ENCODE measurements around the gene UBE2E1.
"Not testable (repeated sequence)": the region's sequence is repeated elsewhere in the genome, so short reads cannot be mapped to it uniquely, and the experiment has no call there.

Gene UBE2E1

GRCh38 chr3:23884481-23884880 is 78.7 kb downstream of the UBE2E1 start:
- FAIRE-seq: no peak

DNA sequence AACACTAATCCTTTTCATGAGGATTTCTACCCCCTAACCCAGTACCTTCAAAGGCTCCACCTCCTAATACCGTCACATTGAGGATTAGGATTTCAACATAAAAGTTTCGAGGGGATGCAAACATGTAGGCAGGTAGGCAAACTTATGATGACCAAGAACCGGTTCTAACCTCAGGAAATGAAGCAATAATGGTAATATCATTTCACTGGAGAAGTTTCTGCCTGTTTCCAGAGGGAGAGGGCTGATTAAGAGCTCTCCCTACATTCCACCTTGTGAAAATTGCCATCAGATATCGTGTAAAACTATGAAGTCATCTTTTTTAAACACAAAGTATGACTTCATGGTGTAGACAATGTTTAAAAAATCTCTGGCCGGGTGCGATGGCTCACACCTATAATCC is 79.5 kb downstream of the UBE2E1 start:
- no peak for FAIRE-seq

GRCh38 chr3:23886311-23886710 is 80.6 kb downstream of the UBE2E1 start:
- no peak for FAIRE-seq

GRCh38 chr3:23888617-23889228 is 83.0 kb downstream of the UBE2E1 start:
- FAIRE-seq: peak; percentile 97

- no peak for FAIRE-seq
Observed at GRCh38 chr3:23889386-23889785, 83.6 kb downstream of the UBE2E1 start.

DNA sequence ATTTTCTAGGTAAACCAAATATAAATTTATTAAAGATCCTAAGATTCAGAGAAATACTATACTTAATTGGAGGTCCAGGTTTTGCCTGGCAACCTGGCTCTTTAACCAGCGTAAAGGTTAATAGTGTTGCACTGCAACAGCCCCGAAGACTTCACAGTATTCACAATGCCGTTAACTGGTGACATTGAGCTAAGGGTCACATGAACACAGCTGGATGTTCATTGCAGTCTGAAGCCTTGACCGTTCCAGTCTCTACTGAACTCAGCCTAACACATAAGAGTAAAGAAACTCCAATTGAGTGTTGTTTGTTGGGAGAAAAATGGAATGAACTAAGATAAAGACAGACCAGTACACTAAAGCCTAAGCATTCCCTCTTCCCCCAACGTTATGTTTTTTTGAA is 84.2 kb downstream of the UBE2E1 start:
- FAIRE-seq: no peak

- FAIRE-seq: no peak
Observed at GRCh38 chr3:23894254-23895061, 88.7 kb downstream of the UBE2E1 start.

- FAIRE-seq: no peak
Observed at GRCh38 chr3:23895181-23895580, 89.4 kb downstream of the UBE2E1 start.

DNA sequence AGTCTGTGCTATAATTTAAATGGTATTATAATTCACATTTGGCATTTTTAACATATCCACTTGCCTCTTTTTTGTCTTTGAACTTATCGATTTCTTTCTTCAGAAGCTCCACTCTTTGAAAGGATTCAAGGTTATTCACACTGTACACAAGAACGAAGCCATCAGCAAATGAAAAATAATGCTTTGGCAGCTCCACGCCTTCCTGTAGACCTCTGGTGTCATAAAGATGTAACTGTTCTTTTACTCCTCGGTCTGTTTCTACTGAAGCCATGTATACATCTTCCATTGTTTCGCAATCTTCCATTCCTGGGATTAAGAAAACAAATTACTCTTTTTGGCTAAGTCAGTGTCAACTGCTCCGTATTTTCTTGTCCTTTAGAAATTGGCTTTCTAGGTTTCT is 95.0 kb downstream of the UBE2E1 start:
- no peak for FAIRE-seq

- no peak for FAIRE-seq
Observed at GRCh38 chr3:23904545-23904944, 98.8 kb downstream of the UBE2E1 start.

DNA sequence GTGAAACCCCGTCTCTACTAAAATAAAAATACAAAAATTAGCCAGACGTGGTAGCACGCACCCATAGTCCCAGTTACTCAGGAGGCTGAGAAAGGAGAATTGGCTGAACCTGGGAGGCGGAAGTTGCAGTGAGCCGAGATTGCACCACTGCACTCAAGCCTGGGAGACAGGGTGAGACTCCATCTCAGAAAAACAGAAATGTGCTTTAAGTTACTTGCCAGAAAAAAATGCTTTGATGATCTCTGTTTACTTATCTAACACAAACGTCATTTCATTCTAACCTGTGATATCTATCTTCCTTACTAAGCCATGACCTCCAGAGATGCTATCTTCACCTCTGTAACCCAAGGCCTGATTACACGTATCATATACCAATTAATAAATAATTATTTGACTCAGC is 103.6 kb downstream of the UBE2E1 start:
- no peak for FAIRE-seq

DNA sequence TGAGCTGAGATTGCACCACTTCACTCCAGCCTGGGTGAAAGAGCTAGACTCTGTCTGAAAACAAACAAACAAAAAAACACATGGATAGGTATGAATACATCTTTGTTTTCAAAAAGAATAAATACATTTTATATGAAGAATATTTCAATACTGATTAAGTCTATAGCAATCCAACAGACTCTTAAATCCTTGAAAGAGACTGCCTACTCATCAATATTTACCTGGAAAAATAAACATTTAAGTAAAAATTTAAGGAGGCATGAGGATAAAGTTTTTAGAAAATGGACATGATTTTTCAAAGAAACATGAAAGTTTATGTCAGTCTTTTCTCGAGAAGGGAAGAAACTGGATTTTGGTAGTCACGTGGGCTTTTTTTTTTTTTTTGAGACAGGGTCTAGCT is 105.6 kb downstream of the UBE2E1 start:
- FAIRE-seq: no peak

DNA sequence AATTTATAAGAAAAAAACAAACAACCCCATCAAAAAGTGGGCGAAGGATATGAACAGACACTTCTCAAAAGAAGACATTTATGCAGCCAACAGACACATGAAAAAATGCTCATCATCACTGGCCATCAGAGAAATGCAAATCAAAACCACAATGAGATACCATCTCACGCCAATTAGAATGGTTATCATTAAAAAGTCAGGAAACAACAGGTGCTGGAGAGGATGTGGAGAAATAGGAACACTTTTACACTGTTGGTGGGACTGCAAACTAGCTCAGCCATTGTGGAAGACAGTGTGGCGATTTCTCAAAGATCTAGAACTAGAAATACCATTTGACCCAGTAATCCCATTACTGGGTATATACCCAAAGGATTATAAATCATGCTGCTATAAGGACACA is 106.6 kb downstream of the UBE2E1 start:
- not testable (repeated sequence) for FAIRE-seq

- no peak for FAIRE-seq
Observed at GRCh38 chr3:23913182-23913581, 107.4 kb downstream of the UBE2E1 start.

- no peak for FAIRE-seq
Observed at GRCh38 chr3:23913873-23914743, 108.4 kb downstream of the UBE2E1 start.

GRCh38 chr3:23915537-23916108 is 109.9 kb downstream of the UBE2E1 start:
- no peak for FAIRE-seq

DNA sequence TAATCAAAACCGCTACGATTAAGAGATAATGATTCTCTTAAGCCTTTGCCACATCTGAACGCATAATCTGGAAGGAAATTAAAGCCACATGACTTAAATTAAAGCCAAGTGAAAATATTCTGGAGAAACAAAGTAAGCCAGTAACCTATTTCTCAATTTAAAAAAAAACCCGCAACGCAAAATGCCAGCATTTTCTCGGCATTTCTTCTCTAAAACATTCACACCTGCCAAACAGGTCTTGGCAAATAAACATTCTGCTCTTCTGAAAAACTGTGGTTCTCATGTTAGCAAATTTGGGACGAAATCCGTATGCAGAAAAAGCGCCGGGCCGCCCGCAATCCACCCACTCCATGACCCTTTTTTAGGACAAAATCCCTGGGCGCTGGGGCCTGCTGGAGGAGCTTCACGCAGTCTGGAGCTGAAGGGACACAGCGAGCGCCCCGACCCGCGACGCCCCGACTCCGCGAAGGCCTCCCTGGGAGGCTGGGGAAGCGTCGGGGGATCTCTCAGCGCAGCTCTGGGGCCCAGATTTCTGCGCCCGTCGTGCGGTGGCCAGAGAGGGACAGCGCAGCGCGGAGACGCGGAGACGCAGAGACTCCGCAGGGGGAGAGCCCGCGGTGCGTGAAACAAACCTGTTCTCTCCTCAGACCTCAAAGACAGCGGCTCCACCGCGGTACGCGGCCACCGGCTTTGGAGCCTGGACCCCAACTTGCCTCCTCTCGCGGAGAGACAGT is 110.6 kb downstream of the UBE2E1 start:
- FAIRE-seq: no peak

DNA sequence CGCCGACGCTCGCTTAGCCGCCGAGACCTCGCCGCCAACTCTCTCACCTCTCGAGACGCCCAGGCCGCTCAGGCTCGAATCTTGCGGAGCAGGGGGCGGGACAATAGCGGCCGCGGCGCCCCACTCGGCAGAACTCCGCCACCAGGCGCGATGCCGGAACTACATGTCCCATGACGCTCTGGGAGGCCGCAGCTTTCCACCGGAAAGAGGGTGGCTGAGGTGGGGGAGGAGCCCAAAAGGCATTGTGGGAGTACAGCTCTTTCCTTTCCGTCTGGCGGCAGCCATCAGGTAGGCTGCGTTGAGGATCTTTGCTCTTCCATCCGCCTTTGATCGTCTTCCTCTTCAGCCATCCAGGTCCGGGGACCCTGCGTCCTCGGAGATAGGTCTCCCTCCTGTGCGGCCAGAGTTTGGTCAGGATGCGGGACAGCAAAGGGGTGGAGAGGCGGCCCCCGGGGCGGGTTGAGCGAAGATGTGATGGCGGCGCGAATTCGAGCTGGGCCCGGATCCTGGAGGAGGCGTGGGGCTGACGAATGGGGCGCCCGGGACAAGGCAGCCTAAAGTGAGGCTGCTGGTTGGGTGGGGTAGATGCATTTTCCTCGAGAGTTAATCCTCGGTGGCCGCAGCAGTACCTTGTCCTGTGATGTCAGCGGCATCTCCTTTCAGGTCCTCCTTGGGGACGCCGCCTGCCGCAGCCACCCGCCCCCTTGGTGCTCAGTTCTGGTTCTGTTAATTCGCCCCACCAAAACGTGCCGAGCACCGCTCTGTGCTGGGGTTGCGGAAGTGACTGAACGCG is 111.3 kb downstream of the UBE2E1 start, which contains the start of the genes NKIRAS1 and RPL15:
Gene NKIRAS1 (minus strand): TSS at position 105 of the 793 bp plus-strand sequence. CDS start 6,086 bp downstream, outside the sequence.
Gene RPL15 (plus strand): TSS at position 247 of the 793 bp plus-strand sequence. CDS start 728 bp downstream, outside the sequence.
- FAIRE-seq: peak; percentile 68

DNA sequence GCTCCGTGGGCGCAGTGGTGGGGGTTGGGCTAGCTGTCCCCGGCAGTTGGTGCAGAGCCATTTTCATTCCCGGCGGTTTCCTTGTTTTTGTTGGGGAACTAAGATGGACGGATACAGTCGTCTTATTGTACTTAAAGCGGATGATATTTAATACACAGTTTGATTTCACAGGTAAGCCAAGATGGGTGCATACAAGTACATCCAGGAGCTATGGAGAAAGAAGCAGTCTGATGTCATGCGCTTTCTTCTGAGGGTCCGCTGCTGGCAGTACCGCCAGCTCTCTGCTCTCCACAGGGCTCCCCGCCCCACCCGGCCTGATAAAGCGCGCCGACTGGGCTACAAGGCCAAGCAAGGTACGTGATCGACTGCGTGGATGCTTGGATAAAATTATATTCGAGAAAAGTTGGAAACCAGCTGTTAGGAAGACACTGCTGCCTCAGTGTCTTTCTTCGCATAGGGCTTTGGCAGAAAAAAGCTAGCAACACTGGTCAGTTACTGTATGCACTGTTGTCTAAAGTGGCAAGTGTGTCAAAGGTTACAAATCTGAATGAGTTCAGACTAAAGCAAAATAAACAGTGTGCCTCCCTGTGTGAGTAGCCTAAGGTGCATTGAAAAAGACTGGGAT is 112.0 kb downstream of the UBE2E1 start:
- FAIRE-seq: not testable (repeated sequence)

DNA sequence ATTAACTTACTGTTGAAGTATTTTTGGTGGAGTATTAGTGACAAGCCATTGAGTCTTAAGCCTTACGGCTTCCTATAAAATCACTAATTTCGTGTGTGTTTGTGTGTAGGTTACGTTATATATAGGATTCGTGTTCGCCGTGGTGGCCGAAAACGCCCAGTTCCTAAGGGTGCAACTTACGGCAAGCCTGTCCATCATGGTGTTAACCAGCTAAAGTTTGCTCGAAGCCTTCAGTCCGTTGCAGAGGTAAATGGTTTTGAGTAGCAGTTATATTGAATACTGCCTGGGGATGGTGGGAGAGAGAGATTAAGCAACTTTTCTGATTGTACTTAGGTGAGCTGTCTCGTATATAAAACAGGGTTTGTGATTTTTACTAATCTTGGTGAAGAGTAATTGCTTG is 112.6 kb downstream of the UBE2E1 start:
- not testable (repeated sequence) for FAIRE-seq

- FAIRE-seq: no peak
Observed at GRCh38 chr3:23919628-23920027, 113.9 kb downstream of the UBE2E1 start.
